Thyroid gland (tissue), 4 donors: Measurements from ENCODE around the gene EMP1.

Experiments
- POLR2A ChIP-seq, 2 donors: fragments of 450-650 bp; IDR thresholded peaks; one replicate each; pipeline ENCODE4 v1.6.1; 2017; ENCODE audit warnings: antibody characterized with exemption in 2 of 2, mild to moderate bottlenecking in 2 of 2, moderate library complexity in 1 of 2
- TF ChIP-seq, protein P1 (sequence below), 6 experiments: fragments of 200-600 bp in 3 of 6; fragments of 450-650 bp in 3 of 6; sonication (generic) in 3 of 6; IDR thresholded peaks; one replicate each; pipeline ENCODE4 v1.5.1; 2016 to 2019; ENCODE audit warnings: antibody characterized with exemption in 6 of 6, mild to moderate bottlenecking in 2 of 6, inconsistent platforms in 1 of 6, moderate library complexity in 1 of 6

DNA sequence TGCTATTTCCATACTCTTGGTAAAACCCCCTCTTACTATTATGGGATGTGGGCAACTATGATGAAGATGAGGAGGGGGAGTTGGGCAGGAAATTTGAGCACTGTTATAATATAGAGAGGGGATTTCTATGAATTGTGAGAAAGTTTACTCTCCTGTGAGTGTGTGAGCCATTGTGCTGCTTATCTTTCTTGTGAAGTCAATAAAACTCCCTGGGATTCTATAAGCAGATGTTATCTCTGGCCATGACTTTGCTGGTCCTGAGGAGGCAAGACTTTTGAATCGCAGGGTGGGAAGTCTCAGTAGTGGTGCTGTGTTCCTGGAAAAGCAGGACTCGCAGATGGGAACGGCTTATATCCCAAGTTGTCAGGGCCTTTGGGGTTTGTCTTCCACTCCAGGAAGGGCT, 62.2 kb downstream of the EMP1 start:
- TF ChIP-seq, protein P1, sequence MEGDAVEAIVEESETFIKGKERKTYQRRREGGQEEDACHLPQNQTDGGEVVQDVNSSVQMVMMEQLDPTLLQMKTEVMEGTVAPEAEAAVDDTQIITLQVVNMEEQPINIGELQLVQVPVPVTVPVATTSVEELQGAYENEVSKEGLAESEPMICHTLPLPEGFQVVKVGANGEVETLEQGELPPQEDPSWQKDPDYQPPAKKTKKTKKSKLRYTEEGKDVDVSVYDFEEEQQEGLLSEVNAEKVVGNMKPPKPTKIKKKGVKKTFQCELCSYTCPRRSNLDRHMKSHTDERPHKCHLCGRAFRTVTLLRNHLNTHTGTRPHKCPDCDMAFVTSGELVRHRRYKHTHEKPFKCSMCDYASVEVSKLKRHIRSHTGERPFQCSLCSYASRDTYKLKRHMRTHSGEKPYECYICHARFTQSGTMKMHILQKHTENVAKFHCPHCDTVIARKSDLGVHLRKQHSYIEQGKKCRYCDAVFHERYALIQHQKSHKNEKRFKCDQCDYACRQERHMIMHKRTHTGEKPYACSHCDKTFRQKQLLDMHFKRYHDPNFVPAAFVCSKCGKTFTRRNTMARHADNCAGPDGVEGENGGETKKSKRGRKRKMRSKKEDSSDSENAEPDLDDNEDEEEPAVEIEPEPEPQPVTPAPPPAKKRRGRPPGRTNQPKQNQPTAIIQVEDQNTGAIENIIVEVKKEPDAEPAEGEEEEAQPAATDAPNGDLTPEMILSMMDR (IDR thresholded peaks at IDR 0.05): no peak
- no peak for TF ChIP-seq POLR2A (IDR thresholded peaks at IDR 0.05)
